Fibroblast of the aortic adventitia (primary cell): ENCODE data around the gene IFITM1. TPM values are rescaled to one million over a fixed set of nuclear protein-coding genes. Genes with fewer than 3 reads are reported as not detected.
"Not testable (repeated sequence)": the region's sequence is repeated elsewhere in the genome, so short reads cannot be mapped to it uniquely, and the experiment has no call there.

Experiments used
- DNase-seq: peaks from one replicate; pipeline ENCODE4 v3.0.0-alpha.2; 2010; ENCODE audit warnings: low read depth
- H3K4me3 ChIP-seq: 2 replicates; pipeline ENCODE4 v1.5.1; 2011; ENCODE audit warnings: low read depth, mild to moderate bottlenecking, control low read depth, low read length, moderate library complexity
- total RNA-seq: library from RNA; depleted of rRNA; stranded (reverse); fragments of >200 nt; gene quantifications from 2 replicates; pipeline ENCODE4 v1.2.3, GENCODE V29; 2012; ENCODE audit warnings: low replicate concordance
- TF ChIP-seq, protein P1 (sequence below): IDR thresholded peaks from 2 replicates; pipeline ENCODE4 v1.5.1; 2011; ENCODE audit warnings: mild to moderate bottlenecking, low read length, control low read depth, inconsistent platforms; ENCODE audit not compliant: insufficient read depth

The IFITM1 gene
- total RNA-seq, 1 donor, result 24.2 TPM

DNA sequence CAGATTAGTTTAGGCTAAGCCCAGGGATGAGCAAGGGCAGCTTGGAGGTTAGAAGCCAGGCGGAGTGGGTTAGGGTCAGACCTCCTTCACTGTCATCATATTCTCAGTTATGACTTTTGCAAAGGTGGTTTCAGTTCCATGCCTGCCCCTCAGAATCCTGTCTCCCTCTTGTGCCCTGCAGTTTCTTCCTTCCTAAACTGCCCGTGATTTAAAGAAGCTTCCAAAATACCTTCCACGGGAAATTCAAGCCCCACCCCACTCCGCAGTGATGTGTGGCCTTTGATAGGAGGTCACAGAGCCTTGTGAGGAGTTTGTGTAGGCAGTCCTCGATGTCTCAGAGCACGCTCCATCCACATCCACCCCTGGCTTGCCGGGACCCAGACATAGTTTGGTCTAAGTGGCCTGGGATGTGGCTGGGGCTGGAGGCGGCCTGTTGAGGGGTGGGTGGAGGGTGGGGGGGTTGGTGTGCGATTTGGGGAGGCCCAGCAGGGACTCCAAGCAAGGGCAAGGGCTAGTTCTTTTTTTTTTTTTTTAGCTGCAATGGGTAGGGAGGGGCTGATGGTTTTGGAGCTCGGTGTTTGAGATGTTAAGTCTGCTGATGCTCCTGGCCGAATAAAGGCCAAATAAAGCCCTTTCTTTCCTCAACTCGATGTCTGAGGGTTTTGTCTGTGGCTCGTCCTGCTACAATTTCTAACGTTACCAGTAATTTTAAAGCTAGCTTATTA, 1.6 kb upstream of the IFITM1 start:
- peak overlapping the region; percentile 41 for H3K4me3 ChIP-seq
- DNase-seq, result peak; percentile 50
- TF ChIP-seq, protein P1, sequence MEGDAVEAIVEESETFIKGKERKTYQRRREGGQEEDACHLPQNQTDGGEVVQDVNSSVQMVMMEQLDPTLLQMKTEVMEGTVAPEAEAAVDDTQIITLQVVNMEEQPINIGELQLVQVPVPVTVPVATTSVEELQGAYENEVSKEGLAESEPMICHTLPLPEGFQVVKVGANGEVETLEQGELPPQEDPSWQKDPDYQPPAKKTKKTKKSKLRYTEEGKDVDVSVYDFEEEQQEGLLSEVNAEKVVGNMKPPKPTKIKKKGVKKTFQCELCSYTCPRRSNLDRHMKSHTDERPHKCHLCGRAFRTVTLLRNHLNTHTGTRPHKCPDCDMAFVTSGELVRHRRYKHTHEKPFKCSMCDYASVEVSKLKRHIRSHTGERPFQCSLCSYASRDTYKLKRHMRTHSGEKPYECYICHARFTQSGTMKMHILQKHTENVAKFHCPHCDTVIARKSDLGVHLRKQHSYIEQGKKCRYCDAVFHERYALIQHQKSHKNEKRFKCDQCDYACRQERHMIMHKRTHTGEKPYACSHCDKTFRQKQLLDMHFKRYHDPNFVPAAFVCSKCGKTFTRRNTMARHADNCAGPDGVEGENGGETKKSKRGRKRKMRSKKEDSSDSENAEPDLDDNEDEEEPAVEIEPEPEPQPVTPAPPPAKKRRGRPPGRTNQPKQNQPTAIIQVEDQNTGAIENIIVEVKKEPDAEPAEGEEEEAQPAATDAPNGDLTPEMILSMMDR, result no peak

DNA sequence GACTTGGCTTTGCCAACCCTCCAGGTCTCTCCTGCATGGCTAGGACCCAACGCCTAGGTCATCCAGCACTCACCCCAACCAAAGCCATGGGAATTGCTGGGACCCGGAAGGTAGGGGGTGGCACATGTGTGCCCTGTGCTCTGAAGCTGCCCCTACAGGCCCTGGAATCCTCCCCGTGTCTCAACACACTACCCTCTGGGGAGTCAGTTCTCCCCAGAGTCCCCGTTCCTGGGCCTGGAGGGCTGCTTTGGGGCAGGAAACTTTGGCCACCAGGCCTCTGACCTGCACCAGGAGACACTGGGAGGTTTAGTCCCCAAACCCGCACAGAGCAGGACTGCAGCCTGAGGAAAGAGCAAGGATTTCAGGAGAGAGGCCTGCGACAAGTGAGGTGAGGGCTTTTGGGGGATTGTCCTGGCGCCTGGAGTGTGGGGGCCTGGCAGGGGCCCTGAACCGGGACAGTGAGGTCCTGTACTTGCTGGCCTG, 495 bp upstream of the IFITM1 start:
- TF ChIP-seq, protein P1, result no peak
- DNase-seq, result no peak
- peak overlapping the region; percentile 84 for H3K4me3 ChIP-seq

DNA sequence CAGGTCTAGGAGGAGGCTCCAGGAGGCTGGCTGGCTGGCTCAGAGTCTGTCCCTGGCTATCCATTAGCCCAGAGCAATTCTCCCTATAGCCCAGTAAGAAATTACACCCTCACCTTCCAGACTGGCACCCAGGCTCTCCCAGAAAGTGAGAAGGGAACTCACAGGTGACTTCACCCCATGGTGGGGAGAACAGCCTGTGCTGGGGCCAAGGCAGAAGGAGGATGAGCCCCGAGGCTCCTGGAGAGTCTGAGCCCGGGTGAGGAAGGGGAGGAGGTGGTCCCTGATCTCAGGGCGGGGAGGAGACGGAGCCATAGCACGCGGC, 675 bp downstream of the IFITM1 start:
- peak; percentile 23 for DNase-seq
- H3K4me3 ChIP-seq, result peak overlapping the region; percentile 84

DNA sequence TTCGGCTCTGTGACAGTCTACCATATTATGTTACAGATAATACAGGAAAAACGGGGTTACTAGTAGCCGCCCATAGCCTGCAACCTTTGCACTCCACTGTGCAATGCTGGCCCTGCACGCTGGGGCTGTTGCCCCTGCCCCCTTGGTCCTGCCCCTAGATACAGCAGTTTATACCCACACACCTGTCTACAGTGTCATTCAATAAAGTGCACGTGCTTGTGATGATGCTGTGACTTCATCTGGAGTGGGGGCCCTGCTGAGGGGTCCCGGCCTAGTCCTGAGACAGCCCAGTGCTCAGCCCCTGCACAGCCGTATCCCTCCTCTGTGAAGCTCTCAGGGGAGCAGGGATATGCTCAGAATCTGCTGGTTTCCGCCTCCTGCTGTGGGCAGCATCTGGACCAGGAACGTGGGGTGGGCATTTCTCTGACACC, 1.2 kb downstream of the IFITM1 start:
- TF ChIP-seq, protein P1, result no peak
- no peak for DNase-seq
- H3K4me3 ChIP-seq, result peak overlapping the region; percentile 84

DNA sequence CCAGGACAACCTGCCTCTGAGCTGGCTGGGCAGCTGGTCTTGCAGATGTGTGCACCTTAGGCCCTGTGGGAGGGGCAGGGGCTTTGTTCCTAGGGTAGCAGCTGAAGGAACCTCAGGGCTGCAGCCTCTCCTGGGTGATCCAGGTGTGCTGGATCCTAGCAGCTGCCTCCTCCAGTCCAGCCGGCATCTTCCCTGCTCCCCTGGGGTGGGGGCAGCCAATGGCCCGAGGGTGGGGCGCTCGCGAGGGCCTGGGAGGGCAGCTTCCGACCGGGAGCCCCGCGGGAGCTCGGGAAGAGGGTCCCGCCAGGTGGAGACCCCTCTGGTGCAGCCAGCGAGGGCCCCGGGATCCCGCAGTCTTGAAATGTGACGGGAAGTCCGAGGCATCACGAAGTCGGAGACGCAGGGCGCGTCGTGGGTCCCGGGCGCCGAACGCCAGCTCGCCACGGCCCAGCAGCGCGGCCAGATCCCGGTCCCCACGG, 1.7 kb downstream of the IFITM1 start:
- H3K4me3 ChIP-seq, result peak overlapping the region; percentile 84
- no peak for DNase-seq

DNA sequence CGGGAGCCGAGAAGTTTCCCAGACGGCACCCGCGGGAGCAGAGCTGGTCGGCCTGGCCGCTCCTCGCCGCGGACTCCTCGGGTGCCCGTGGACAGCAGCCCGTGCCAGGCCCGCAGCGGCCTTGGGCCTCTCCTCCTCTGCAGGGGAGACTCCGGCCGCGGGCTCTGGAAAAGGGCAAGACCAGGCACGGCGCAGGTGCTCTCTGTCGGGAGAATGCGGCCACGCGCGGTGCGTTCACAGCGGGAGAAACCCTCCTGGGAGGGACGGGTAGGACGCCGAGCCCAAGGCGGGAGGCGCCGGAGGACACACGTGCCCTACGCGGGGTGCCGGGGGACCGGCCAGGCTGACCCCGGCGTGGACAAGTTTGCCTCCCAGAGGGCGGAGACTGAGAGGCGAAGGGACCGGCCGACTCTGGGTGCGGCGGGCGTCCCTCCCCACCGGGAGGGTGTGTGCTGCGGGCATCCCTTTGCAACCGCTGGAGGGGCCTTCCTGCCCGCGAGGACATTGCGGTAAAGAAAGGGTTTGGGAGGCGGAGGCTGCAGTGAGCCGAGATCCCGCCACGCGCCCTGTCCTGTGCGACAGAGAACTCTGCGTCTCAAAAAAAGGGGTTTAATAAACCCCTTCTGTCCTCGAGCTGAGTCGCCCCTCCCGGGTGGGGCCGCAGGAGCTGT, 2.3 kb downstream of the IFITM1 start:
- peak overlapping the region; percentile 84 for H3K4me3 ChIP-seq

More for the DNA sequence above, 1.7 kb downstream of the IFITM1 start:
- TF ChIP-seq, protein P1, result no peak

DNA sequence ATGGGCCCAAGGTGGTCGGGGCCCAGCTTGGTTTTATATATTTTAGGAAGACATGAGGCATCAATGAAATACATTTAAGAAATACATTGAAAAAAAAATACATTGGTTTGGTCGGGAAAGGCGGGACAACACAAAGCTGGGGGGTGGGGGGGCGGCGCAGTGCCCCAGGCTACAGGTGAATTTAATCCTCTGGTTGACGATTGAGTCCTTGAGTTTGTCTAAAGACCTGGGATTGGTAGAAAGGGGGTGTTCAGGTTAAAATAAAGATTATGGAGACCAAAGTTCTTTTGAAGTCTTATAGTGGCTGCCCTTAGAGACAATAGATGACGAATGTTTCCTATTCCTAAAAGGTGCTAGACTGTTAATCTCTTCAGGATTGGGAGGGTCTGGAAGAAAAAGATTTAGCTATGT, 3.1 kb downstream of the IFITM1 start:
- DNase-seq, result no peak
- H3K4me3 ChIP-seq, result no peak overlapping the region
- TF ChIP-seq, protein P1, result no peak

More for the DNA sequence above, 2.3 kb downstream of the IFITM1 start:
- no peak for DNase-seq
- TF ChIP-seq, protein P1, result no peak

DNA sequence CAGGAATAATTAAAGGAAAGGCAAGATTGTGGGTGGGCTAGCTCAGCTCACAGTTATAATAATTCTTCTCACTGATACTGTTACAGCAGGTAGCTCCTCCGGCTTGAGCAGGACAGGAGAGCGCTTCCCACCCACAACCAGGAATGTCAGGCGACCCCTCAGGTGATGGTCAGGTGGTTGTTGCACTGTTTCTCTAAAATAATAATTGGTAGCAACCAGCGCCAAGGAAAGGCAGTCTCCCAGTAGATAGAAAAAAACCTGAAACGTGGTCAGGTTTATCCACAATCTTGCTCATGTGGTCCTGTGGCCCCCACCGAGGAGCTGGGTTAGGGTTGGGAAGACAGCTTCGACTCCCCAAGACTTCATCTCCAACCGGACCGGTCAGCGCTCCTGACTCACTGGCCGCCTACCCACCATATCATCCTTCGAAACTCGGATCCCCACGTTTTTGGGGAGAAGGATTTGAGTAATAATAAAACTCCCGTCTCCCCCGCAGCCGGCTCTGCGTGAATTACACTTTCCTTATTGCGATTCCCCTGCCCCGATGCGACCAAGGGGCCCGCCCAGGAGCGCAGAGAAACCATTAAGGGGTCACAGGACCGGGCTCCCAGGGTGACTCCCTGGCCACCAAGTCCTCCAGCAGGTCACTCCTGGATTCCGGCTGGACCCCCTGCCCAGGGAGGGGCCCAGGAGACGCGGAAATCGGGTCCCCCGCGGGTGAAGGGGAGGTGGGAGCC, 4.0 kb downstream of the IFITM1 start:
- not testable (repeated sequence) for DNase-seq

DNA sequence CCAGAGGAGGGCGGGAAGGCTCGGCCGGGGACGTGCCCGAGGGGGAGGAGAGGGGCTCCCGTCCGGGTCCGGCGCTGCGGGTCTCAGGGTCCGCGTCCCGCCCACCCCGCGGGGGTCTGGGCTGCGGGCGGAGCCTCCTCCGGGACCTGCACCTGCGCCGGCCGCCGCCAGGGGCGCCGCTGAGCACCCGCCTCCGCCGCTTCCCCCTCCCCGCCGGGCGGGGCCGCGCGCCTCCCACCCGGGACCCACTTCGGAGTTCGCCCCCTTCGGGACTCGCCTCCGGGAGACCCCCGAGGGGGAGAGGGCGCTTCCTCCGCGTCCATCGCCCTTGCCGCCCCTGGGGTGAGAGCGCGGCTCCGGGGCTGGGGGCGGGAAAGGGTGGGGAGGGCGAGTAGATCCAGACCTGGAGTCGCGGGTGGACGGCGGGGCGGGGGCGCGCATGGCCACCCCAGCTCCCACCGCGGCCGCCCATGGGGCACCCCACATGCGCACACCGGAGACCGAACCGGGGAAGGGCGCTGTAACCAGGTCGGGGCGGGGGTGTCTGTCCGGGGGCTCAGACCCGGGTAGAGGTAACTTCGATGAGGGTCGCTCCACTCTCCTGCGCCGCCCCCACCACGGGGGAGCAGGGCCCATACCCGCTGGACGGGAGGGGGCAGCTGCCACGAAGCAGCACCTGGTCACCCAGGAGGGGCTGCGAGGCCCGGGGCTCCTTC, 4.7 kb downstream of the IFITM1 start:
- not testable (repeated sequence) for DNase-seq
- H3K4me3 ChIP-seq, result peak overlapping the region; percentile 64

More for the DNA sequence above, 4.0 kb downstream of the IFITM1 start:
- H3K4me3 ChIP-seq, result peak overlapping the region; percentile 52
